HCT116 (cell line): ENCODE measurements around the gene CDK14. TPM values are rescaled to one million over a fixed set of nuclear protein-coding genes. Genes with fewer than 3 reads are reported as not detected.

ENCODE experiments used
- ATAC-seq: fragments of 200-7000 bp; cut with Tn5 transposase; 2 replicates; pipeline ENCODE4 v1.9.1; 2020; ENCODE audit warnings: mild to moderate bottlenecking, moderate library complexity
- BruUV-seq: library from RNA; stranded (reverse); fragments of 400-500 nt; replicated peaks from 2 replicates; lab custom pipeline; 2021; lab: Mats Ljungman, UMichigan
- CTCF ChIA-PET: fragments of 300-600 bp; sonication (Branson Sonifier 250); formaldehyde crosslinking; loops from one replicate; lab custom pipeline; 2021; ENCODE audit warnings: antibody characterized with exemption; lab: Charles Lee
- POLR2A ChIA-PET: fragments of 300-600, 350-600 bp; sonication (Branson Sonifier 250); formaldehyde crosslinking; loops from one replicate; lab custom pipeline; 2021; ENCODE audit warnings: antibody characterized with exemption; lab: Charles Lee
- RAD21 ChIA-PET, 2 experiments: fragments of 300-600 bp; sonication (Branson Sonifier 250); formaldehyde crosslinking; loops; one replicate each; lab custom pipeline; 2023; ENCODE audit warnings: low total read pairs in 2 of 2; ENCODE audit not compliant: uncharacterized antibody in 2 of 2, unreplicated experiment in 2 of 2, low non-redundant PET in 1 of 2; lab: Charles Lee
- DNase-seq: peaks from one replicate; pipeline ENCODE4 v3.0.0-alpha.2; 2010; ENCODE audit warnings: low read depth, low spot score
- H2AFZ ChIP-seq: fragments of 200-600 bp; shearing (Covaris generic), sonication (generic); 2 replicates; pipeline ENCODE4 v1.6.1; 2017; ENCODE audit warnings: low read depth, mixed run types, mixed read lengths, antibody characterized with exemption, low read length; ENCODE audit not compliant: poor library complexity, severe bottlenecking
- H3K27ac ChIP-seq: 2 replicates; pipeline ENCODE4 v1.5.1; 2012; ENCODE audit warnings: low read depth, low read length
- H3K27me3 ChIP-seq: fragments of 200-600 bp; sonication (generic); 2 replicates; pipeline ENCODE4 v1.6.1; 2016; ENCODE audit warnings: mixed run types, low read length, mixed read lengths; ENCODE audit not compliant: insufficient read depth
- H3K36me3 ChIP-seq, 2 experiments: fragments of 200-500 bp in 1 of 2; fragments of 200-600 bp in 1 of 2; sonication (Bioruptor generic) in 1 of 2; sonication (generic) in 1 of 2; 2 replicates each; pipeline versions ENCODE4 v1.5.1 to v1.6.1; 2014 to 2016; ENCODE audit warnings: low read length in 2 of 2, inconsistent platforms in 1 of 2, mixed read lengths in 1 of 2, mixed run types in 1 of 2; ENCODE audit not compliant: insufficient read depth in 2 of 2, control insufficient read depth in 1 of 2
- H3K4me1 ChIP-seq, 2 experiments: fragments of 200-600 bp in 1 of 2; sonication (generic) in 1 of 2; 2 replicates each; pipeline versions ENCODE4 v1.5.1 to v1.6.1; 2012 to 2017; ENCODE audit warnings: low read length in 2 of 2, inconsistent platforms in 1 of 2, mild to moderate bottlenecking in 1 of 2, mixed read lengths in 1 of 2, mixed run types in 1 of 2, moderate library complexity in 1 of 2; ENCODE audit not compliant: insufficient read depth in 2 of 2, control insufficient read depth in 1 of 2
- H3K4me2 ChIP-seq: fragments of 200-600 bp; sonication (generic); 2 replicates; pipeline ENCODE4 v1.6.1; 2017; ENCODE audit warnings: mixed run types, low read length, mixed read lengths
- H3K4me3 ChIP-seq, 2 experiments: fragments of 200-600 bp in 1 of 2; sonication (generic) in 1 of 2; replicated peaks in 1 of 2; 2 replicates each; pipeline ENCODE4 v1.5.1; 2011 to 2016; ENCODE audit warnings: low read length in 2 of 2, control low read depth in 1 of 2, low read depth in 1 of 2, mild to moderate bottlenecking in 1 of 2, mixed read lengths in 1 of 2, mixed run types in 1 of 2
- H3K79me2 ChIP-seq: fragments of 200-600 bp; sonication (generic); 2 replicates; pipeline ENCODE4 v1.6.1; 2017; ENCODE audit warnings: mild to moderate bottlenecking, mixed run types, low read length, moderate library complexity, mixed read lengths; ENCODE audit not compliant: insufficient read depth
- H3K9ac ChIP-seq: fragments of 200-600 bp; sonication (generic); 2 replicates; pipeline ENCODE4 v1.6.1; 2016; ENCODE audit warnings: low read length, mixed read lengths
- H3K9me2 ChIP-seq: fragments of 200-600 bp; sonication (generic), shearing (Covaris generic); 2 replicates; pipeline ENCODE4 v1.6.1; 2017; ENCODE audit warnings: mixed run types, mild to moderate bottlenecking, moderate library complexity; ENCODE audit not compliant: insufficient read depth
- H3K9me3 ChIP-seq, 2 experiments: fragments of 200-500 bp in 1 of 2; fragments of 200-600 bp in 1 of 2; sonication (Bioruptor generic) in 1 of 2; sonication (generic) in 1 of 2; 2 replicates each; pipeline ENCODE4 v1.6.1; 2014 to 2017; ENCODE audit warnings: low read length in 2 of 2, mixed read lengths in 2 of 2, inconsistent platforms in 1 of 2, low read depth in 1 of 2, mild to moderate bottlenecking in 1 of 2, mixed run types in 1 of 2, moderate library complexity in 1 of 2; ENCODE audit not compliant: control insufficient read depth in 1 of 2, insufficient read depth in 1 of 2
- H4K20me1 ChIP-seq: fragments of 200-600 bp; sonication (generic), shearing (Covaris generic); 2 replicates; pipeline ENCODE4 v1.6.1; 2017; ENCODE audit warnings: mixed run types, mild to moderate bottlenecking, moderate library complexity; ENCODE audit not compliant: insufficient read depth
- ATF3 ChIP-seq: IDR thresholded peaks from 2 replicates; pipeline ENCODE4 v1.6.1; 2012
- CEBPB ChIP-seq: IDR thresholded peaks from 2 replicates; pipeline ENCODE4 v1.6.1; 2012; ENCODE audit warnings: low read depth
- CTCF ChIP-seq, 3 experiments: fragments of 200-600 bp in 1 of 3; sonication (generic) in 1 of 3; IDR thresholded peaks in 2 of 3; conservative IDR thresholded peaks in 1 of 3; 2 replicates each; pipeline ENCODE4 v1.5.1; 2012 to 2017; ENCODE audit warnings: low read depth in 2 of 3, low read length in 2 of 3, antibody characterized with exemption in 1 of 3, borderline replicate concordance in 1 of 3, control low read depth in 1 of 3, mild to moderate bottlenecking in 1 of 3, mixed read lengths in 1 of 3, mixed run types in 1 of 3, moderate library complexity in 1 of 3; ENCODE audit not compliant: insufficient read depth in 1 of 3
- EGR1 ChIP-seq: IDR thresholded peaks from 2 replicates; pipeline ENCODE4 v1.6.1; 2012; ENCODE audit warnings: low read depth
- ELF1 ChIP-seq: IDR thresholded peaks from 2 replicates; pipeline ENCODE4 v1.6.1; 2012; ENCODE audit warnings: low read depth, borderline replicate concordance
- EZH2 ChIP-seq: fragments of 200-600 bp; sonication (generic); IDR thresholded peaks from 2 replicates; pipeline ENCODE4 v1.6.1; 2017; ENCODE audit warnings: antibody characterized with exemption, mixed run types
- EZH2phosphoT487 ChIP-seq: fragments of 200-600 bp; IDR thresholded peaks from 2 replicates; pipeline ENCODE4 v1.6.1; 2018; ENCODE audit warnings: antibody characterized with exemption, borderline replicate concordance
- FOSL1 ChIP-seq: IDR thresholded peaks from 2 replicates; pipeline ENCODE4 v1.6.1; 2012; ENCODE audit warnings: low read depth
- JUND ChIP-seq: IDR thresholded peaks from 2 replicates; pipeline ENCODE4 v1.6.1; 2012
- MAX ChIP-seq: IDR thresholded peaks from 2 replicates; pipeline ENCODE4 v1.6.1; 2012
- POLR2AphosphoS5 ChIP-seq: IDR thresholded peaks from 2 replicates; pipeline ENCODE4 v1.6.1; 2011; ENCODE audit warnings: mild to moderate bottlenecking, low read depth, low read length, moderate library complexity
- RAD21 ChIP-seq: IDR thresholded peaks from 2 replicates; pipeline ENCODE4 v1.6.1; 2012; ENCODE audit warnings: low read depth, mild to moderate bottlenecking
- REST ChIP-seq: IDR thresholded peaks from 2 replicates; pipeline ENCODE4 v1.6.1; 2012; ENCODE audit warnings: low read depth
- SIN3A ChIP-seq: IDR thresholded peaks from 2 replicates; pipeline ENCODE4 v1.6.1; 2012; ENCODE audit warnings: low read depth
- SRF ChIP-seq: IDR thresholded peaks from 2 replicates; pipeline ENCODE4 v1.6.1; 2012; ENCODE audit warnings: low read depth
- TCF7L2 ChIP-seq: IDR thresholded peaks from 2 replicates; pipeline ENCODE4 v1.7.0; 2011; ENCODE audit warnings: borderline replicate concordance, inconsistent platforms; ENCODE audit not compliant: insufficient read depth, insufficient read length; ENCODE audit errors: extremely low read depth
- ZBTB33 ChIP-seq: IDR thresholded peaks from 2 replicates; pipeline ENCODE4 v1.6.1; 2011; ENCODE audit warnings: mild to moderate bottlenecking, low read length, moderate library complexity; ENCODE audit not compliant: insufficient replicate concordance; ENCODE audit errors: extremely low read depth
- ZFX ChIP-seq: fragments of 450-650 bp; IDR thresholded peaks from 2 replicates; pipeline ENCODE4 v1.6.1; 2017
- ZNF274 ChIP-seq: fragments of 200-500 bp; sonication (Bioruptor generic); IDR thresholded peaks from 2 replicates; pipeline ENCODE4 v1.6.1; 2014; ENCODE audit warnings: mild to moderate bottlenecking, low read depth, low read length, inconsistent platforms
- intact Hi-C: fragments of 100-400 bp; cut with micrococcal nuclease; formaldehyde crosslinking; loops from 2 replicates; pipeline ENCODE4 v1.10.0; 2022
- total RNA-seq: library from RNA; stranded (reverse); gene quantifications from one replicate; pipeline ENCODE4 v1.2.1, GENCODE V29; 2021; ENCODE audit not compliant: unreplicated experiment

CDK14 gene
- total RNA-seq, 1 experiment from 2014 or later: 10.2 TPM

- TF ChIP-seq JUND (no peak), ZBTB33 (no peak), ELF1 (no peak), CEBPB (no peak), TCF7L2 (no peak), CTCF (IDR thresholded peaks at IDR 0.05 in 2 of 3, conservative IDR thresholded peaks at IDR 0.05 in 1 of 3; ENCODE audit: borderline replicate concordance in 1 of 3, insufficient read depth in 1 of 3, low read depth in 2 of 3, low read length in 2 of 3) (no peak), RAD21 (no peak), SIN3A (no peak), POLR2AphosphoS5 (no peak), FOSL1 (no peak), ATF3 (no peak), ZFX (no peak), REST (no peak), SRF (no peak), EZH2 (no peak), MAX (no peak), EZH2phosphoT487 (no peak), EGR1 (no peak), ZNF274 (no peak)
- H3K9me2 ChIP-seq: no peaks in the 10 kb centered on the region
- H3K79me2 ChIP-seq: no peaks in the 10 kb centered on the region
- no peaks in the 10 kb centered on the region for H3K27me3 ChIP-seq
- BruUV-seq: no TSS peak
- intact Hi-C loops: no loop called here
- ATAC-seq (no peak), DNase-seq (no peak)
- H3K4me3 ChIP-seq: no peak overlapping the region
- RAD21 ChIA-PET: no interaction called here
- CTCF ChIA-PET: no interaction called here
- no peak overlapping the region for H3K9ac ChIP-seq
- H2AFZ ChIP-seq: no peak overlapping the region
- POLR2A ChIA-PET: no interaction called here
- H3K36me3 ChIP-seq: no peaks in the 10 kb centered on the region
- no peaks in the 10 kb centered on the region for H4K20me1 ChIP-seq
- no peaks in the 10 kb centered on the region for H3K9me3 ChIP-seq
- no peak overlapping the region for H3K27ac ChIP-seq
- H3K4me1 ChIP-seq: no peaks in the 10 kb centered on the region
- H3K4me2 ChIP-seq: no peak overlapping the region
Measured at GRCh38 chr7:90720984-90721760, 125.1 kb downstream of the CDK14 start.
